Memory B cell (primary cell): ENCODE data around the gene PSEN2.

Source experiments
- ATAC-seq: fragments of 150-1000 bp; cut with Tn5 transposase; 2 replicates; pipeline ENCODE4 v1.10.0; 2021; ENCODE audit warnings: low read depth, mild to moderate bottlenecking, moderate library complexity
- DNase-seq, 2 donors: peaks; one replicate each; pipeline ENCODE4 v3.0.0; 2022; ENCODE audit warnings: low spot score in 2 of 2
- H3K27ac Mint-ChIP-seq: one replicate; pipeline ENCODE4 v1.8.0; 2022; ENCODE audit warnings: mild to moderate bottlenecking, moderate library complexity, mixed read lengths
- H3K27me3 Mint-ChIP-seq: one replicate; pipeline ENCODE4 v1.8.0; 2022; ENCODE audit warnings: mixed read lengths
- H3K36me3 Mint-ChIP-seq: one replicate; pipeline ENCODE4 v1.8.0; 2022; ENCODE audit warnings: mild to moderate bottlenecking, mixed read lengths
- H3K4me1 Mint-ChIP-seq: one replicate; pipeline ENCODE4 v1.8.0; 2022; ENCODE audit warnings: mixed read lengths
- H3K4me3 Mint-ChIP-seq: one replicate; pipeline ENCODE4 v1.8.0; 2022; ENCODE audit warnings: mild to moderate bottlenecking, moderate library complexity, mixed read lengths
- H3K9me3 Mint-ChIP-seq: one replicate; pipeline ENCODE4 v1.8.0; 2022; ENCODE audit warnings: mixed read lengths

PSEN2 gene

GRCh38 chr1:226886122-226886901 lies 15.9 kb downstream of the PSEN2 start:
- ATAC-seq: no peak
- H3K36me3 Mint-ChIP-seq: peaks cover 12% of the 10 kb centered on the region
- no peak overlapping the region for H3K27ac Mint-ChIP-seq
- no peaks in the 10 kb centered on the region for H3K9me3 Mint-ChIP-seq
- peak overlapping the region; percentile 27 for H3K4me3 Mint-ChIP-seq
- H3K4me1 Mint-ChIP-seq: peaks cover 37% of the 10 kb centered on the region
- H3K27me3 Mint-ChIP-seq: no peaks in the 10 kb centered on the region
- DNase-seq: no peak

- Mint-ChIP-seq H3K27me3 (no peaks in the 10 kb centered on the region), H3K9me3 (no peaks in the 10 kb centered on the region), H3K4me3 (no peak overlapping the region), H3K36me3 (peaks cover 14% of the 10 kb centered on the region), H3K4me1 (peaks cover 34% of the 10 kb centered on the region), H3K27ac (no peak overlapping the region)
- no peak for DNase-seq
- no peak for ATAC-seq
These were observed 16.6 kb downstream of the PSEN2 start for GRCh38 chr1:226887006-226887405.

DNA sequence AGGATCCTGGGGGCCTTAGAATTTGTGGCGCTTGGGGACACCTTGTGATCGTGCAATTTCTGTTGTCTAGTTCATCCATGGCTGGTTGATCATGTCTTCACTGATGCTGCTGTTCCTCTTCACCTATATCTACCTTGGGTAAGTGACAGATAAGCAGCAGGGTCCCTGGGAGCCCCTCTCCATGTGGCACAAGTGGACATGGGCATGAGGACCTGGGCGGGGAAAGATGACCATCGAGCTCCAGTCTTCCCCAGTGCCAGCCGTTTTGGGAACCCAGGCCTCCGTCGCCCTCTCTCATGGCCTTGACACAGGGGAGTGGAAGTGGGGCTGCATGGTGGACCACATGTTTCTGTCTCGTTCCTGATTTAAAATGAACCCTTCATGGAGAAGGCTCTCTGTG lies 17.6 kb downstream of the PSEN2 start:
- peaks cover 19% of the 10 kb centered on the region for H3K36me3 Mint-ChIP-seq
- no peak for DNase-seq
- ATAC-seq: no peak
- no peaks in the 10 kb centered on the region for H3K9me3 Mint-ChIP-seq
- H3K27me3 Mint-ChIP-seq: no peaks in the 10 kb centered on the region
- no peak overlapping the region for H3K4me3 Mint-ChIP-seq
- H3K4me1 Mint-ChIP-seq: peaks cover 24% of the 10 kb centered on the region
- H3K27ac Mint-ChIP-seq: no peak overlapping the region

DNA sequence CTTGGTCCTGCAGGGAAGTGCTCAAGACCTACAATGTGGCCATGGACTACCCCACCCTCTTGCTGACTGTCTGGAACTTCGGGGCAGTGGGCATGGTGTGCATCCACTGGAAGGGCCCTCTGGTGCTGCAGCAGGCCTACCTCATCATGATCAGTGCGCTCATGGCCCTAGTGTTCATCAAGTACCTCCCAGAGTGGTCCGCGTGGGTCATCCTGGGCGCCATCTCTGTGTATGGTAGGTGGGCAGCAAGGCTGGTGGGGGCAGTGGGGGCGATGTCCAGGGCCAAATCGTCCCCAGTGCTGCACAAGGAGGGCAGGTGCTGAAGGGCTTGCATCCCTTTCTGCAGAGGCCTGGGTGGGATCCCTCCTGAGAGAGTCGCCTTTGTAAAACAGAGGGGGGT lies 18.4 kb downstream of the PSEN2 start:
- ATAC-seq: no peak

GRCh38 chr1:226889616-226890330 lies 19.4 kb downstream of the PSEN2 start:
- Mint-ChIP-seq H3K9me3 (no peaks in the 10 kb centered on the region), H3K27me3 (no peaks in the 10 kb centered on the region), H3K27ac (no peak overlapping the region), H3K4me3 (no peak overlapping the region), H3K36me3 (peaks cover 20% of the 10 kb centered on the region), H3K4me1 (peaks cover 13% of the 10 kb centered on the region)
- ATAC-seq (no peak), DNase-seq (no peak)

More for the DNA sequence above, 18.4 kb downstream of the PSEN2 start:
- no peaks in the 10 kb centered on the region for H3K27me3 Mint-ChIP-seq
- H3K4me1 Mint-ChIP-seq: peaks cover 18% of the 10 kb centered on the region
- no peaks in the 10 kb centered on the region for H3K9me3 Mint-ChIP-seq
- H3K27ac Mint-ChIP-seq: no peak overlapping the region
- no peak overlapping the region for H3K4me3 Mint-ChIP-seq
- DNase-seq: no peak
- peaks cover 19% of the 10 kb centered on the region for H3K36me3 Mint-ChIP-seq

DNA sequence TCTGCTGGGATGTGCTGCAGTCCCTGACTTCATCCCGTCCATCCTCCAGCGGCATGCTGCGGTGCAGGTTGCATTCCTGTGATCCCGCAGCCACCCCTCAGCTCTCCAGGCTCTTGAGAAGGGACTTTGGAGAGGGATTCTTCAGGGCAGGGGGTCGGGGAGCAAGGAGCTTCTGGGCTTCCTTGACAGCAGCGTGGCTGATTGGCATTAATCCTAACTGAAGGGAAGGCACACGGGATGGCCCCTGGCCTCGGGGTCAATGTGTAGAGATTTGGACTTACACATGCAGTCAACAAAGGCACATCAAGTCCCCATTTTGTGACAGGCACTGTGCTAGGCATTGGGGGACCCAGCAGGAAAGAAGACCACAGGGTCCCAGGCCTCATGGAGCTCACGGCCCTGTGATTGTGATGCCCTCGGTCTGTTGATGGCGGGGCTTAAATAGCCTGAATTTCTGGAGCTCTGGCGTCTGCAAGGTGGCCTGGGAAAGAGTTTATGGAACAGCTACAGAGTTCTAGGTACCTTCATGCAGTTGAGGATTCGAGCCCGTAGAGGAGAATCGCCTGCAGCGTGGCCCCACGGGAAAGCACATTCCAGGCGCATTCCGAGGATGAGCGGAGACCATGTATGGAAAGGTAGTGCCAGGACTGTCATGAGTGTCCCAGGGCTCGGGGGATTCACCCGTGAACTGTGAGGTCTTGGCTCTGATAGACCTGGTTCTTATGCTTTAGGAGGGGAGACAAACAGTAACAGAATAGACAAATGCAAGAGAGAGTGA lies 20.1 kb downstream of the PSEN2 start:
- no peak overlapping the region for H3K27ac Mint-ChIP-seq
- peaks cover 7% of the 10 kb centered on the region for H3K4me1 Mint-ChIP-seq
- ATAC-seq (no peak), DNase-seq (no peak)
- peaks cover 21% of the 10 kb centered on the region for H3K36me3 Mint-ChIP-seq
- no peaks in the 10 kb centered on the region for H3K9me3 Mint-ChIP-seq
- no peak overlapping the region for H3K4me3 Mint-ChIP-seq
- no peaks in the 10 kb centered on the region for H3K27me3 Mint-ChIP-seq

DNA sequence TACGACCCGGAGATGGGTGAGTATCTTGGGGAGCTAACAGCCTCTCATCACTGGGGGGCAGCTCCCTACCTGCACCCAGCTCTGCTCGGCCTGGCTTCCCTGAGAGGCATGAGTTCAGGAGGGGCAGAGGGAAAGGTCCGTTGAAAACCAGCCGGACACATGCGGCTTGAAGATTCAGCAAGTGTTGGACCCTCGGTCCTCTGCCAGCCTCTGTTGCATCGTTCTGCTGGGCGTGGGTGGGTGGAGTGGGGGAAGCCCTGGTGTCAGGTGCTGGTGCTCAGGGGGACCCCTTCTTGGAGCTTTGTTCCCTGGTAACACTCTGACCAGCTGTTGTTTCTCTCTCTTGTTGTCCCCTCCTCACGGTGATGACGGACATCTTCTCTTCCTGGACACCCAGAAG lies 20.9 kb downstream of the PSEN2 start:
- no peaks in the 10 kb centered on the region for H3K9me3 Mint-ChIP-seq
- H3K27me3 Mint-ChIP-seq: no peaks in the 10 kb centered on the region

GRCh38 chr1:226891846-226892523 lies 21.6 kb downstream of the PSEN2 start:
- no peaks in the 10 kb centered on the region for H3K9me3 Mint-ChIP-seq
- H3K4me3 Mint-ChIP-seq: no peak overlapping the region
- H3K27me3 Mint-ChIP-seq: no peaks in the 10 kb centered on the region
- no peak for DNase-seq
- no peak overlapping the region for H3K27ac Mint-ChIP-seq
- H3K36me3 Mint-ChIP-seq: peaks cover 19% of the 10 kb centered on the region
- H3K4me1 Mint-ChIP-seq: no peaks in the 10 kb centered on the region
- ATAC-seq: no peak

More for the DNA sequence above, 20.9 kb downstream of the PSEN2 start:
- Mint-ChIP-seq H3K4me3 (no peak overlapping the region), H3K27ac (no peak overlapping the region), H3K4me1 (peaks cover 2% of the 10 kb centered on the region), H3K36me3 (peaks cover 20% of the 10 kb centered on the region)
- ATAC-seq (no peak), DNase-seq (no peak)

DNA sequence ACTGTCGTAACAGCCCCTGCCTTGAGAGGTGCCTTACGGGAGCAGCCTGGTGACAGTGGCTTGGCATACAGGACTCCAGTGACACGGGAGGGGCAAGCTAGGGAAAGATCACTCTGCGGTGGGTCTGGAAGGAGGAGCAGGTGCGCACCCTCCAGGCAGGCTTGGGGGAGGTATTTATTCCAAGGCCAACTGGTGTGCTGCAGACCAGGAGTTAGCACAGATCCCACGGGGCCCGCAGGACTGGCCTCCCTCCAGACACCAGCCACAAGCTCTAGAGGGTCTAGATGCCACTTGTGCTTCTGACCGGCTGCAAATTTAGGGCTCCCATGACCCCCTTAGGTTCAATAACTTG lies 22.1 kb downstream of the PSEN2 start:
- Mint-ChIP-seq H3K4me1 (no peaks in the 10 kb centered on the region), H3K36me3 (peaks cover 22% of the 10 kb centered on the region), H3K4me3 (no peak overlapping the region), H3K27ac (no peak overlapping the region), H3K9me3 (no peaks in the 10 kb centered on the region), H3K27me3 (no peaks in the 10 kb centered on the region)
- no peak for DNase-seq
- no peak for ATAC-seq

DNA sequence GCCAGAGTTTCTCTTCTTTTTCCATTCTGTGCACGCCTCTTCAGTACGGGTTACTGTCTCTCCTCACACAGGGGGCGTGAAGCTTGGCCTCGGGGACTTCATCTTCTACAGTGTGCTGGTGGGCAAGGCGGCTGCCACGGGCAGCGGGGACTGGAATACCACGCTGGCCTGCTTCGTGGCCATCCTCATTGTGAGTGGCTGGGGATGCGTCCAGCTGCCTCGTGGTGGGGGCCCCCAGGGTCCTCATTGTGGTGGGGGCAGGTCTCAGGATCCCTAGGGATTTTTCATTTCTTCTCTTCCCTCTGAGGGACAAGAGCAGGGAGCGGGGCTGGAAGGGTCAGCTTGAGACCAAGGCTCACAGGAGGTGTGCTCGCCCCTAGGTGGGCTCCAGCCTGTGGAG lies 23.5 kb downstream of the PSEN2 start:
- Mint-ChIP-seq H3K36me3 (peaks cover 23% of the 10 kb centered on the region), H3K4me3 (no peak overlapping the region), H3K9me3 (no peaks in the 10 kb centered on the region), H3K27ac (no peak overlapping the region), H3K4me1 (no peaks in the 10 kb centered on the region), H3K27me3 (no peaks in the 10 kb centered on the region)
- DNase-seq (no peak), ATAC-seq (no peak)

- H3K36me3 Mint-ChIP-seq: peaks cover 31% of the 10 kb centered on the region
- ATAC-seq (no peak), DNase-seq (no peak)
- no peak overlapping the region for H3K4me3 Mint-ChIP-seq
- no peaks in the 10 kb centered on the region for H3K27me3 Mint-ChIP-seq
- no peak overlapping the region for H3K27ac Mint-ChIP-seq
- H3K4me1 Mint-ChIP-seq: no peaks in the 10 kb centered on the region
- no peaks in the 10 kb centered on the region for H3K9me3 Mint-ChIP-seq
These were observed 24.4 kb downstream of the PSEN2 start for GRCh38 chr1:226894826-226895225.

- Mint-ChIP-seq H3K4me1 (no peaks in the 10 kb centered on the region), H3K27ac (no peak overlapping the region), H3K9me3 (no peaks in the 10 kb centered on the region), H3K27me3 (no peaks in the 10 kb centered on the region), H3K36me3 (peaks cover 36% of the 10 kb centered on the region), H3K4me3 (no peak overlapping the region)
- no peak for DNase-seq
- no peak for ATAC-seq
These were observed 25.2 kb downstream of the PSEN2 start for GRCh38 chr1:226895644-226896043.

- H3K4me1 Mint-ChIP-seq: no peaks in the 10 kb centered on the region
These were observed 27.8 kb downstream of the PSEN2 start for GRCh38 chr1:226898246-226898645.

DNA sequence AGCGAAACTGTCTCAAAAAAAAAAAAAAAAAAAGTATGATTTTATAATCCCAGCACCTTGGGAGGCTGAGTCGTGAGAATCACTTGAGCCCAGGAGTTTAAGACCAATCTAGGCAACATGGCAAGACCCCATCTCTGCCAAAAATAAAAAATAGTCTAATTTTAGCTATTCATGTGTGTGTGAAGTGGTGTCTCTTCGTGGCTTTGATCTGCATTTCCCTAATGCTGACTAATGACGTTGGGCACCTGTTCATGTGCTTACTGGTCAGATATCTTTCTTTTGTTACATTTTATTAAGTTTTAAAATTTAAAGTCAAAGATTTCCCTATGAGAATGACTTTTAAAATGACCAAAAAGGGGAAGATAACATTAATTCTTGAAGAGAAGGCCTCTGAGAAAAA lies 31.0 kb downstream of the PSEN2 start:
- no peaks in the 10 kb centered on the region for H3K9me3 Mint-ChIP-seq
- H3K4me3 Mint-ChIP-seq: no peak overlapping the region
- H3K27ac Mint-ChIP-seq: no peak overlapping the region
- no peak for ATAC-seq
- no peak for DNase-seq
- peaks cover 2% of the 10 kb centered on the region for H3K4me1 Mint-ChIP-seq
- H3K27me3 Mint-ChIP-seq: no peaks in the 10 kb centered on the region
- H3K36me3 Mint-ChIP-seq: peaks cover 29% of the 10 kb centered on the region

More at GRCh38 chr1:226898246-226898645, 27.8 kb downstream of the PSEN2 start:
- ATAC-seq (no peak), DNase-seq (no peak)
- H3K27me3 Mint-ChIP-seq: no peaks in the 10 kb centered on the region
- no peak overlapping the region for H3K4me3 Mint-ChIP-seq
- H3K9me3 Mint-ChIP-seq: no peaks in the 10 kb centered on the region
- peaks cover 31% of the 10 kb centered on the region for H3K36me3 Mint-ChIP-seq
- H3K27ac Mint-ChIP-seq: no peak overlapping the region
